Smooth muscle cell of the coronary artery (primary cell): ENCODE measurements around the gene AGTRAP. TPM values are rescaled to one million over a fixed set of nuclear protein-coding genes. Genes with fewer than 3 reads are reported as not detected.

Source experiments
- total RNA-seq: library from RNA; depleted of rRNA; stranded (reverse); fragments of >200 nt; gene quantifications from 2 replicates; pipeline ENCODE4 v1.2.3, GENCODE V29; 2014; ENCODE audit warnings: low replicate concordance

AGTRAP gene, protein sequence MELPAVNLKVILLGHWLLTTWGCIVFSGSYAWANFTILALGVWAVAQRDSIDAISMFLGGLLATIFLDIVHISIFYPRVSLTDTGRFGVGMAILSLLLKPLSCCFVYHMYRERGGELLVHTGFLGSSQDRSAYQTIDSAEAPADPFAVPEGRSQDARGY
- total RNA-seq = 34.3 and 44.9 TPM in 2 replicates

DNA sequence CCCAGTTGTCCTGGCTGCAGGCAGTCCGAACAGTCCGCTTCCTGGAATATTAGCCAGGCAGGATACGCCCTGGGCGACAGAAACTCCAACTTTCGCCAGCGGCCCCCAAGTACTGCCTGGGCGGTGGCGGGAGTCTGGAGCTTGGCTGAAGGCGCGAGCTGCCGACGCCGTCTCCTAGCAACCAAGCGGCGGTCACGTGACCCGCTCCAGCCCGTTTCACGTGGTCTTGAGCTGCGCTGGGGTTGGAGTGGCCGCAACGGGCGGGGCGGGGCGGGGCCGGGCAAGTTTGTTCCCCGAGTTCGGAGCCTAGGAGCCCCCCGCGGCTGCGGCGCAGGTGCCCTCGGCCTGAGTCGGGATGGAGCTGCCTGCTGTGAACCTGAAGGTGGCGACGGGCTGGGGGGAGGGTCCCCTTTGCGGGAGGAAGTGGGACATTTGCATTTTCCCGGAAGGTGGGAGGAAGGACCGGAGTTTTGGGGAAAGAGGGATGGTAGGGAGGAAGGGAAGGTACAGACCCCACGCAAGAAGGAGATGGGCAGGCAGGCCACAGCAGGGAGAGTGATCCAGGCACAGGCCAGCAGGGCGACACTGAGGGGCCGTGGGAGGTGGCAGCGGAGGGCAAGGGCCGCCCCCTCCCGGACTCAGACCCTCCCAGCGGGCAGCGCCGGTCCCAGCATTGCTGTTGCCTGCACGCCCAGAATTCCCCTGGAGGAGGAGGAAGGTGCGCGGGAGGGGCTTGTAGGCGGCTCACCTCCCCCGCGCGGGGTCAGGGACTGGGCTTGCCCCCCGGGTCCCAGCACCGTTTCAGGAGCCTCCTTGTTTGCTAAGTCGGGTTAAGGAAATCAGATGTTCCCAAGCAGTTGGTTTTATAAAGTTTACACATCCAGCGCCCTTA is at the start of gene AGTRAP:
Gene AGTRAP (plus strand): TSS at position 283 of the 892 bp plus-strand sequence. CDS start 73 bp downstream, at position 356.

DNA sequence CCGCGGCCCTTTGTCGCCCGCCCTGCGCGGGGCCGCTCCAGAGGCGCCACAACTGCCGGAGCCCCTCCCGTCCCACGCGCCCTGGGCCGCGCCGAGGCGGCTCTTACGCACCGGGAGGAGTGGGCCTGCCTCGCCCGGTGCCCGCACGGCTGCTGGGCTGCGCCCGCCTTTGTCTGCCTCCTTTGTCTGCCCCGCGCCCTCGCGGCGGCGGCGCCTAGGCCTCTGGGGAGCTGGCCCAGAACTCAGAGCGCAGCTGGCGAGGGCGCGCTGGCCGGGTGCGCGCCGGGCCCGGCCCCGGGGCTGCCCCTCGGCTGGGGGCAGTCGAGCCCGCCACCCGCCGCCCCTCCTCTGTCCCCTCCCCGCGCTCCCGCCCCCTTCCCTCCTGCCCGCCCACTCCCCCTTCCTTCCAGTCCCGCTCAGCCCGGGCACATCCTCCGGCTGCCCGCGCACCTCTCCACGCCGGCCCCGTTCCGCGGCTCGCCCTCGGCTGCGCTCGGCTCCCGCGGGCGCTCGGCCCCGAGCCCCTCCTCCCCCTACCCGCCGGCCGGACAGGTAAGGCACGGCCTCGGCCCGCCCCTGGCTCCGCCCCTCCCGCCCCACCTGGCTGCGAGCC is 44.5 kb upstream of the AGTRAP start, which contains the start of gene DRAXIN:
Gene DRAXIN (plus strand): TSS at position 409 of the 613 bp plus-strand sequence. CDS start 14,549 bp downstream, outside the sequence.

DNA sequence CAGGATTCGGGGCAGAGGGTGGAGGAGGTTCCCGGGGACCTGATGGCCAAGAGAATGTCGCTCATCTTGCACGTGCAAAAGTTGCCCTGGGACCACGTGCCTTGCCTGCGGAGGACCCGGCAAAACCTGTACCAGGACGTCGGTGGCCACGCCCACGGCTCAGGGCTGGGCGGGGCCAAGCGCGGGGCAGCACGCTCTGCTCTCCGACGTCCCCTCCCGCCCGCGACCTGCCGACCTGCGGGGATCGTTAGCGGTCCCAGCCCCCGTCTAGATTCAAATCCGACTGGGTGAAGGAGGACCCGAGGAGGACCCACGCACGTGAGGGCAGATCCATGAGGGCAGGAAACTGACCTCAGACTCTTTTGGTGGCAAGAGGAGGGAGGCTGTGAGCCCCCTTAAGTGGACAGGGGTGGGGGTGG is 26.1 kb downstream of the AGTRAP start, which contains the start of gene C1orf167:
Gene C1orf167 (plus strand): TSS at position 206 of the 419 bp plus-strand sequence. CDS start 2,208 bp downstream, outside the sequence.

Other genes starting within 250 kb of the AGTRAP start
- gene FBXO2, start 81.7 kb upstream of the AGTRAP start, total RNA-seq = 0.75 and 8.5 TPM in 2 replicates
- 7.4 and 15.6 TPM in 2 replicates for gene FBXO44, start 81.3 kb upstream of the AGTRAP start, total RNA-seq
- 2.2 and 4.2 TPM in 2 replicates for gene FBXO6, start 71.9 kb upstream of the AGTRAP start, total RNA-seq
- gene MAD2L2, start 55.0 kb upstream of the AGTRAP start, total RNA-seq = 19.2 and 38.9 TPM in 2 replicates
- gene DRAXIN, start 44.4 kb upstream of the AGTRAP start, total RNA-seq = 2.3 TPM in 1 of 2 replicates, not detected in the other
- gene C1orf167, start 26.1 kb downstream of the AGTRAP start, total RNA-seq = 1.6 TPM in 1 of 2 replicates, not detected in the other
- gene MTHFR, start 69.8 kb downstream of the AGTRAP start, total RNA-seq = 17.5 and 61.3 TPM in 2 replicates
- 8.1 and 9.7 TPM in 2 replicates for gene CLCN6, start 70.1 kb downstream of the AGTRAP start, total RNA-seq
- not detected in 2 replicates for gene NPPA, start 111.6 kb downstream of the AGTRAP start, total RNA-seq
- 4.7 TPM in 1 of 2 replicates, not detected in the other for gene NPPB, start 122.8 kb downstream of the AGTRAP start, total RNA-seq
- gene KIAA2013, start 190.3 kb downstream of the AGTRAP start, total RNA-seq = 46.2 and 56.1 TPM in 2 replicates
- gene PLOD1, start 198.6 kb downstream of the AGTRAP start, total RNA-seq = 249 and 486 TPM in 2 replicates
- 46.8 and 49.0 TPM in 2 replicates for gene MFN2, start 244.3 kb downstream of the AGTRAP start, total RNA-seq